Activated naive CD4-positive, alpha-beta T cell treated with anti-CD3 and anti-CD28 coated beads, Interleukin-2, amount 10 ng/mL, durations not matched to agents 7 days and 5 days (primary cell): ENCODE results near the gene GALNT10.
"Not testable (repeated sequence)": the region's sequence is repeated elsewhere in the genome, so short reads cannot be mapped to it uniquely, and the experiment has no call there.

Source experiments
- CTCF ChIA-PET: fragments of 350-600 bp; sonication (Branson Sonifier 250); formaldehyde crosslinking; loops from one replicate; lab custom pipeline; 2021; ENCODE audit warnings: antibody characterized with exemption; lab: Charles Lee
- DNase-seq: peaks from one replicate; pipeline ENCODE4 v3.0.0-alpha.2; 2020
- H3K27ac Mint-ChIP-seq: one replicate; pipeline ENCODE4 v1.8.0; 2021; ENCODE audit warnings: mild to moderate bottlenecking, moderate library complexity, mixed read lengths
- H3K27me3 Mint-ChIP-seq: one replicate; pipeline ENCODE4 v1.8.0; 2021; ENCODE audit warnings: mild to moderate bottlenecking, mixed read lengths
- H3K36me3 Mint-ChIP-seq: one replicate; pipeline ENCODE4 v1.8.0; 2021; ENCODE audit warnings: mixed read lengths
- H3K4me1 Mint-ChIP-seq: one replicate; pipeline ENCODE4 v1.8.0; 2021; ENCODE audit warnings: mixed read lengths
- H3K4me3 Mint-ChIP-seq: one replicate; pipeline ENCODE4 v1.8.0; 2021; ENCODE audit warnings: mild to moderate bottlenecking, moderate library complexity, mixed read lengths
- H3K9me3 Mint-ChIP-seq: one replicate; pipeline ENCODE4 v1.8.0; 2021; ENCODE audit warnings: mixed read lengths

Gene GALNT10

DNA sequence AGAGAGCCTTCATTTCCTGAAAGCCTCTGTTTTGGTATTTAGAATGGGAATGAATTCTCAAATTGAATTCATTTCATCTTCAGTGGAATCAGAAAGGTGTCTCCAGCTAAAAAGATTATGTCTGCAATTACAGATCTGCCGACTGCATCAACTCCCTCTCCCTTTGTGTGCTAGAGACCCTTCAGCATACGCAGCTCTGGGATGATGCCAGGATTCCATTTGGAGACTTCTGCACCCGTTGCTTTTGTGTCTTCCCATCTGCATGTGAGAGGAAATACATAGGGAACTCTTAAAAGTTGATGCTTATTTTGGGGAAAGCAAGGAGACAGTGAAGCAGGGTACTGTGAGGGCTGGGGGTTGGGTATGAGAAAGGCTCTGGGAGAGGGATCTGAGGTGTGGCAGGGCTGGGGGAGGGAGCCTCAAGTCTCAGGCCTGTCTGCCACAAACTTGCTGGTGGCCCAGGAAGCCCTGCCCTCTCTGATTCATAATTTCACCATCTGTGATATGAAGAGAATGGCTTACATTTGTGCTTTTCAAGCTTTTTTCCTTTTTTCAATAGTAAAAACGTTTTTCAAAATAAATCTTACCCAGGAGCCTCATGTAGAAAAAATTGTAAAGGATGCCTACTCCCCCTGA lies 165.6 kb downstream of the GALNT10 start:
- Mint-ChIP-seq H3K4me3 (no peak overlapping the region), H3K27me3 (no peaks in the 10 kb centered on the region), H3K4me1 (peaks cover 17% of the 10 kb centered on the region), H3K36me3 (no peaks in the 10 kb centered on the region), H3K27ac (no peak overlapping the region), H3K9me3 (no peaks in the 10 kb centered on the region)
- DNase-seq, result no peak
- CTCF ChIA-PET, result interaction anchor here (1.8 kb wide), 2 partner anchors 48 to 120 kb away, joined by 4 read pairs; no protein-coding TSS in a partner anchor

- CTCF ChIA-PET, result no interaction called here
- Mint-ChIP-seq H3K27me3 (no peaks in the 10 kb centered on the region), H3K27ac (no peak overlapping the region), H3K4me1 (peaks cover 13% of the 10 kb centered on the region), H3K9me3 (no peaks in the 10 kb centered on the region), H3K4me3 (no peak overlapping the region), H3K36me3 (no peaks in the 10 kb centered on the region)
- no peak for DNase-seq
These were observed 166.4 kb downstream of the GALNT10 start for GRCh38 chr5:154356958-154357357.

DNA sequence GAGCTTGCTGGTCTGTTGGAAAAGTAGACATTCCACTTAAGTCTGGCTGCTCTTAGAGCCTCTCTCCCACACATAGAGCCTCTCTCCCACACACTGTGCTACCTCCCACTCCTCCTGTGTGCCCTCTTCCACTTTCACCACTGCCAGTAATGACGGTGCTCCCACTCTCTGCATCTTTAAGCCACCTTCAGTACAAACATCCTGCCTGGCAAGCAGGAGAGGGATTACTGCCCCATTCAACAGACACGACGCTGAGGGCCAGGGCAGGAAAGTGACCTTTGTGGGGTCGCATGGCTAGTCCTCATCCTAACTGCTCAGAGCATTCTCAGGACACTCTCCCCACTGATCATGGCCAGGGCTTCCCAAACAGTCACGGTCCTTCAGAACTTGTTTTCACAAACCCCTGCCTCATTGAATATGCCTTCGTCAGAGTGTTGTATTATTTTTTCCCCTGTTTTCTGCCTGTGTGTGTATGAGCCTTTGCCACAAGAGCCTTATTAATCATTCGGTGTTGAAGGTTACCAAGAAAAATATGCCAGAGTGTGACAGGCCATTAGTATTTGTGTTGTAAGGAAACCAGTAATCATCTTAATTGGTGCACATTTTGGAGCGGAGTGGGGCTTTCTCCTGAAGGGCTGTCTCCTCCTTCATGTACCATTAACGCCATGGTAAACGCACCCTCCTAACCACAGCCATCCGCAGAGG lies 168.1 kb downstream of the GALNT10 start:
- no peaks in the 10 kb centered on the region for H3K27me3 Mint-ChIP-seq

DNA sequence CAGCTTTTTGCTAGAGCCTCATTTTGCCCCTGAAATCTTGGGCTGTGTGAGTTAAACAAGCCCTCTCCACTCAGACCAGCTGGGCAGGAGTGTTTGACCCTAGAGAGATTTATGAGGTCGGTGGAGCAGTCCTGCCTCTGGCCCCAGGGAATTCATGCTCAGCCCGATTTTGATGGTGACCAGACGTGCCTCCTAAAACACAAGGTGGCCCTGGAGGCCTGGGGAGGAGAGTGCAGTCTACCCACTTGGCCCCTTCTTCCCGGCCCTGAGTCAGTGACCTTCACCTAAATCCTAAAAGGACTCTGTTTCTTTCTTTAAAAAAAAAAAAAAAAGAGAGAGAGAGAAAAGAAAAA lies 168.7 kb downstream of the GALNT10 start:
- H3K36me3 Mint-ChIP-seq, result no peaks in the 10 kb centered on the region
- no peak overlapping the region for H3K27ac Mint-ChIP-seq
- CTCF ChIA-PET, result no interaction called here

More for the DNA sequence above, 168.1 kb downstream of the GALNT10 start:
- Mint-ChIP-seq H3K9me3 (no peaks in the 10 kb centered on the region), H3K36me3 (no peaks in the 10 kb centered on the region), H3K4me1 (peaks cover 13% of the 10 kb centered on the region), H3K27ac (no peak overlapping the region), H3K4me3 (no peak overlapping the region)
- DNase-seq, result no peak
- CTCF ChIA-PET, result no interaction called here

DNA sequence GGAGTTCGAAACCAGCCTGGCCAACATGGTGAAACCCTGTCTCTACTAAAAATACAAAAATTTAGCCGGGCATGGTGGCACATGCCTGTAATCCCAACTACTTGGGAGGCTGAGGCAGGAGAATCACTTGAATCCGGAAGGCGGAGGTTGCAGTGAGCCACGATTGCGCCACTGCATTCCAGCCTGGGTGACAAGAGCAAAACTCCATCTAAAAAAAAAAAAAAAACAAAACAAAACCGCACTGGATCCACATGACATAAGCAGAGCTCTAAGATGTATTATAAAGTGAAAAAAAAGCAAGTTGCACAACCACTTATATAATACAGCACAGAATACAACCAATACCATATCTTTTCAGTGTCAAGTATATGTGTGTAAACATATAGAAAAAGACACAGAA lies 169.7 kb downstream of the GALNT10 start:
- H3K4me1 Mint-ChIP-seq, CTCF ChIA-PET, H3K4me3 Mint-ChIP-seq, DNase-seq, H3K27ac Mint-ChIP-seq, H3K27me3 Mint-ChIP-seq, H3K9me3 Mint-ChIP-seq, H3K36me3 Mint-ChIP-seq: not testable (repeated sequence)

More for the DNA sequence above, 168.7 kb downstream of the GALNT10 start:
- DNase-seq, result no peak
- H3K4me1 Mint-ChIP-seq, result peaks cover 13% of the 10 kb centered on the region
- H3K9me3 Mint-ChIP-seq, result no peaks in the 10 kb centered on the region
- H3K4me3 Mint-ChIP-seq, result no peak overlapping the region
- no peaks in the 10 kb centered on the region for H3K27me3 Mint-ChIP-seq

DNA sequence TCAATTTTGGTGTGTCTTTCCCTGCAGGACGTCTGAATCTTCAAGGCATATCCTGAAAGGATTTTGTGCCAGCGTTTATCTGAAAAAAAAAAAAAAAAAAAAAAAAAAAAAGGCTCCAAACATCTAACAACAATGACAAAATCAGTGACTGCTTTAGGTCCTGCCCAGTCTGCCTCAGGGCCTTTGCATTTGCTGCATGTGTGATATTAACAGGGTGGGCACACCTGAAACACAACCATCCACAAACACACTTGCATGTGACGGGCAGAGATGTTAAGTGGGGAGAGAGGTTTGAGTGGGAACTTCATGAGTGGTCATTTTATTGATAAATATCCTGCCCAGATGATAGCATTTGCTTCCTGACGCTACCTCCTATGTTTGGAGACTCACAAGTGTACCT lies 172.9 kb downstream of the GALNT10 start:
- CTCF ChIA-PET, result no interaction called here
- Mint-ChIP-seq H3K27me3 (no peaks in the 10 kb centered on the region), H3K36me3 (no peaks in the 10 kb centered on the region), H3K4me3 (no peak overlapping the region), H3K9me3 (no peaks in the 10 kb centered on the region), H3K27ac (no peak overlapping the region), H3K4me1 (no peaks in the 10 kb centered on the region)
- no peak for DNase-seq

GRCh38 chr5:154364771-154365170 lies 174.2 kb downstream of the GALNT10 start:
- H3K27me3 Mint-ChIP-seq, result no peaks in the 10 kb centered on the region
- no peak for DNase-seq
- H3K4me1 Mint-ChIP-seq, result no peaks in the 10 kb centered on the region
- H3K4me3 Mint-ChIP-seq, result no peak overlapping the region
- no peaks in the 10 kb centered on the region for H3K9me3 Mint-ChIP-seq
- CTCF ChIA-PET, result interaction anchor here (1.5 kb wide), 1 partner anchor 292 kb away, joined by 4 read pairs; no protein-coding TSS in a partner anchor
- no peak overlapping the region for H3K27ac Mint-ChIP-seq
- peaks cover under 1% of the 10 kb centered on the region for H3K36me3 Mint-ChIP-seq

GRCh38 chr5:154365823-154366222 lies 175.3 kb downstream of the GALNT10 start:
- Mint-ChIP-seq H3K9me3 (no peaks in the 10 kb centered on the region), H3K27ac (no peak overlapping the region), H3K27me3 (no peaks in the 10 kb centered on the region), H3K4me3 (no peak overlapping the region), H3K36me3 (peaks cover 1% of the 10 kb centered on the region), H3K4me1 (no peaks in the 10 kb centered on the region)
- DNase-seq, result no peak
- CTCF ChIA-PET, result no interaction called here

DNA sequence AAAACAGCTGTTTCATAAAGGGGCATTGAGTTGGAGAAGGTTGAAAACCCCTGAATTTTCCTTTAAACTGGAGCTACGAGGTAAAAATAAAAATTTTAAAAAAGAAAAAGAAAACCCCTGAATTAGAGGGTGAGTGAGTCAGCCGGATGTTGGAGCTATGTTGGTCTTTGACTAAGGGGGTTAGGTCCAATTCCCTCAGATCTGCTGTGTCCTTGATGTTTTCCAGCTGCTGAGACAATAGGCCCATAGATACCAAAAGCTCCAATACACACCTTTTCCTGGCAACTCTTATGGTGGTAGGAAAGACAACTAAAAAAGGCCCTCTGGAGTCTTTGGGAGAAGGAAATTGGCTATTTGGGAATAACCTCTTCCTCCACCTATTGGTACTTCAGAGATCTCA lies 175.8 kb downstream of the GALNT10 start:
- CTCF ChIA-PET, result no interaction called here
- no peak for DNase-seq
- Mint-ChIP-seq H3K27me3 (no peaks in the 10 kb centered on the region), H3K27ac (no peak overlapping the region), H3K9me3 (no peaks in the 10 kb centered on the region), H3K4me3 (no peak overlapping the region), H3K4me1 (no peaks in the 10 kb centered on the region), H3K36me3 (peaks cover 1% of the 10 kb centered on the region)

- no peak for DNase-seq
- Mint-ChIP-seq H3K4me3 (no peak overlapping the region), H3K9me3 (no peaks in the 10 kb centered on the region), H3K36me3 (peaks cover 1% of the 10 kb centered on the region), H3K27me3 (no peaks in the 10 kb centered on the region), H3K27ac (no peak overlapping the region), H3K4me1 (no peaks in the 10 kb centered on the region)
- CTCF ChIA-PET, result no interaction called here
These were observed 176.6 kb downstream of the GALNT10 start for GRCh38 chr5:154367101-154367500.

GRCh38 chr5:154368041-154368800 lies 177.7 kb downstream of the GALNT10 start:
- CTCF ChIA-PET, result no interaction called here
- Mint-ChIP-seq H3K4me3 (no peak overlapping the region), H3K9me3 (no peaks in the 10 kb centered on the region), H3K36me3 (peaks cover 1% of the 10 kb centered on the region), H3K27ac (no peak overlapping the region), H3K27me3 (no peaks in the 10 kb centered on the region), H3K4me1 (no peaks in the 10 kb centered on the region)
- no peak for DNase-seq

- CTCF ChIA-PET, result no interaction called here
- Mint-ChIP-seq H3K9me3 (no peaks in the 10 kb centered on the region), H3K27ac (no peak overlapping the region), H3K4me3 (no peak overlapping the region), H3K36me3 (peaks cover 1% of the 10 kb centered on the region), H3K27me3 (no peaks in the 10 kb centered on the region), H3K4me1 (no peaks in the 10 kb centered on the region)
- DNase-seq, result no peak
These were observed 179.1 kb downstream of the GALNT10 start for GRCh38 chr5:154369682-154370081.

DNA sequence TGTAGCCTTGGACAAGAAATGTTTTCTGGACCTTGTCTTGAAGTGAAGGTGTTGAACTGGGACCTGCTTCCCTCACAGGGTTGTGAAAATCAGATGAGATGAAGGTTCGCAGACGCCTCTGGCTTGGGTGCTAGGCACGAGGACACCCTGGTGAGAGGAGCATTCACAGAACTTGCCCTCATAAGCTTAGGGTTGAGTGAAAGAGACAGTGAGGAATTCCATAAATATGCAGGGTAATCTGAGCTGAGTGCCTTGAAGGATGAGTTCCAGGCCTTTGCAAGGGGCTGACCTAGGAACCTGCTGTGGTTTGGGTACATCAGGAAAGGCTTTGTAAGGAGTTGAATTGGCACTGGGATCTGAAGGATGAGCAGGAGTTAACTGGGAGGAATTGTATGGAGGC lies 179.6 kb downstream of the GALNT10 start:
- CTCF ChIA-PET, result no interaction called here
- Mint-ChIP-seq H3K4me1 (no peaks in the 10 kb centered on the region), H3K9me3 (no peaks in the 10 kb centered on the region), H3K4me3 (no peak overlapping the region), H3K36me3 (peaks cover 1% of the 10 kb centered on the region), H3K27me3 (no peaks in the 10 kb centered on the region), H3K27ac (no peak overlapping the region)
- no peak for DNase-seq

DNA sequence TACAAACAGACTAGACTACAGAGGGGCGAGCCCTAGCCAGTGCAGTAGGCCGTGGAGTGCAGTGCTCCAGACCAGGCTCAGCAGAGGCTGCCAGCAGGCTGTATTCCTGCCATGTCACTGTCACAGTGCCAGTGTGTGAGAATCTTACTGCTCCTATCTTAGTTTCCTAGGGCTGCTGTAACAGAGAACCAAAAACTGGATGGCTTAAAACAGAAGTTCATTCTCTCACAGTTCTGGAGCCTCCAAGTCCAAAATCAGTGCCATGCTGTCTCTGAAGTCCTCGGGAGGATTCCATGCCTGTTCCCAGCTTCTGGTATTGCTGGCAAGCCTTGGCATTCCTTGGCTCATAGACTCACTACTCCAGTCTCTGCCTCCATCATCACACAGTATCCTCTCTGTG lies 180.3 kb downstream of the GALNT10 start:
- H3K4me3 Mint-ChIP-seq, result no peak overlapping the region
- no peaks in the 10 kb centered on the region for H3K9me3 Mint-ChIP-seq
- no peaks in the 10 kb centered on the region for H3K27me3 Mint-ChIP-seq
- H3K4me1 Mint-ChIP-seq, result no peaks in the 10 kb centered on the region
- H3K36me3 Mint-ChIP-seq, result peaks cover 1% of the 10 kb centered on the region
- H3K27ac Mint-ChIP-seq, result no peak overlapping the region
- DNase-seq, result no peak
- CTCF ChIA-PET, result interaction anchor here (1.1 kb wide), 1 partner anchor 9 kb away, joined by 3 read pairs; no protein-coding TSS in a partner anchor
